ENCODE results near the gene CACNA2D4.

CACNA2D4 gene

GRCh38 chr12:1934831-1935230 is 16.4 kb upstream of the CACNA2D4 start:
- no peak for DNase-seq (ENCODE audit: low spot score)

- DNase-seq (ENCODE audit: low spot score): no peak
These were observed 15.6 kb upstream of the CACNA2D4 start for GRCh38 chr12:1934068-1934467.

- DNase-seq (ENCODE audit: low spot score): no peak
These were observed 15.0 kb upstream of the CACNA2D4 start for GRCh38 chr12:1933342-1934051.

GRCh38 chr12:1932264-1932777 is 13.9 kb upstream of the CACNA2D4 start:
- peak; percentile 75 for DNase-seq (ENCODE audit: low spot score)

GRCh38 chr12:1931642-1932041 is 13.2 kb upstream of the CACNA2D4 start:
- no peak for DNase-seq (ENCODE audit: low spot score)

GRCh38 chr12:1930803-1931597 is 12.5 kb upstream of the CACNA2D4 start:
- DNase-seq (ENCODE audit: low spot score): no peak

GRCh38 chr12:1929985-1930802 is 11.7 kb upstream of the CACNA2D4 start:
- no peak for DNase-seq (ENCODE audit: low spot score)

- peak; percentile 0 for DNase-seq (ENCODE audit: low spot score)
These were observed 11.0 kb upstream of the CACNA2D4 start for GRCh38 chr12:1929241-1929984.

GRCh38 chr12:1928439-1929121 is 10.1 kb upstream of the CACNA2D4 start:
- DNase-seq (ENCODE audit: low spot score): peak; percentile 2

GRCh38 chr12:1927751-1928351 is 9.4 kb upstream of the CACNA2D4 start:
- DNase-seq (ENCODE audit: low spot score): peak; percentile 1

- peak; percentile 4 for DNase-seq (ENCODE audit: low spot score)
These were observed 8.7 kb upstream of the CACNA2D4 start for GRCh38 chr12:1927051-1927680.

- DNase-seq (ENCODE audit: low spot score): peak; percentile 4
These were observed 7.8 kb upstream of the CACNA2D4 start for GRCh38 chr12:1926251-1926657.

- DNase-seq (ENCODE audit: low spot score): no peak
These were observed 7.2 kb upstream of the CACNA2D4 start for GRCh38 chr12:1925684-1926006.

GRCh38 chr12:1924996-1925683 is 6.7 kb upstream of the CACNA2D4 start:
- DNase-seq (ENCODE audit: low spot score): peak; percentile 1

- no peak for DNase-seq (ENCODE audit: low spot score)
These were observed 4.5 kb upstream of the CACNA2D4 start for GRCh38 chr12:1922985-1923384.

GRCh38 chr12:1922075-1922709 is 3.7 kb upstream of the CACNA2D4 start:
- DNase-seq (ENCODE audit: low spot score): peak; percentile 11

- DNase-seq (ENCODE audit: low spot score): peak; percentile 59
These were observed 2.5 kb upstream of the CACNA2D4 start for GRCh38 chr12:1920971-1921370.

GRCh38 chr12:1920436-1920835 is 2.0 kb upstream of the CACNA2D4 start:
- DNase-seq (ENCODE audit: low spot score): no peak

- DNase-seq (ENCODE audit: low spot score): peak; percentile 64
These were observed 1.3 kb upstream of the CACNA2D4 start for GRCh38 chr12:1919763-1920162.
